Tibial artery (tissue), 4 donors: Measurements from ENCODE around the gene IDH3B.
A peak's percentile ranks its signal among the peaks of the same experiment; 100 is the strongest.

ENCODE experiments used
- DNase-seq, 2 donors: peaks; one replicate each; pipeline ENCODE4 v3.0.0-alpha.2; 2019
- H3K27ac ChIP-seq, 2 donors: fragments of 200-600 bp; sonication (generic) in 1 of 2; 1 replicate in 1 of 2; 2 replicates in 1 of 2; pipeline ENCODE4 v1.5.1; 2018 to 2019; ENCODE audit warnings: mild to moderate bottlenecking in 1 of 2
- H3K27me3 ChIP-seq, 2 donors: fragments of 200-600 bp; sonication (generic) in 1 of 2; one replicate each; pipeline versions ENCODE4 v1.5.1 to v1.6.0; 2016 to 2019
- H3K36me3 ChIP-seq, 3 donors: fragments of 200-600 bp; sonication (generic) in 2 of 3; one replicate each; pipeline ENCODE4 v1.5.1; 2016 to 2019; ENCODE audit warnings: mild to moderate bottlenecking in 2 of 3
- H3K4me1 ChIP-seq, 4 donors: fragments of 200-600 bp; sonication (generic) in 2 of 4; 1 replicate in 3 of 4; 2 replicates in 1 of 4; pipeline ENCODE4 v1.5.1; 2016 to 2019
- H3K4me3 ChIP-seq, 2 donors: fragments of 200-600 bp; sonication (generic) in 1 of 2; 1 replicate in 1 of 2; 2 replicates in 1 of 2; pipeline ENCODE4 v1.5.1; 2018 to 2019; ENCODE audit warnings: mild to moderate bottlenecking in 2 of 2
- H3K9me3 ChIP-seq, 3 donors: fragments of 200-600 bp; sonication (generic) in 1 of 3; one replicate each; pipeline ENCODE4 v1.5.1; 2016 to 2019
- CTCF ChIP-seq, 2 experiments: fragments of 200-600 bp in 1 of 2; fragments of 450-650 bp in 1 of 2; IDR thresholded peaks; one replicate each; pipeline ENCODE4 v1.5.1; 2017 to 2019; ENCODE audit warnings: antibody characterized with exemption in 2 of 2, mild to moderate bottlenecking in 1 of 2, moderate library complexity in 1 of 2
- intact Hi-C: fragments of 100-400 bp; cut with DNase I; formaldehyde crosslinking; loops from one replicate; pipeline ENCODE4 v1.15.0; 2023; ENCODE audit warnings: low total_unique reads

The IDH3B gene

GRCh38 chr20:2680046-2680445 is 16.0 kb upstream of the IDH3B start:
- Histone ChIP-seq H3K9me3 (no peaks in the 10 kb centered on the region), H3K36me3 (no peaks in the 10 kb centered on the region), H3K4me1 (no peaks in the 10 kb centered on the region), H3K4me3 (no peak overlapping the region), H3K27ac (no peak overlapping the region), H3K27me3 (no peaks in the 10 kb centered on the region)
- DNase-seq: no peak
- TF ChIP-seq CTCF (IDR thresholded peaks at IDR 0.05): no peak
- intact Hi-C loops: no loop called here

GRCh38 chr20:2673453-2673852 is 9.4 kb upstream of the IDH3B start:
- Histone ChIP-seq H3K4me1 (no peaks in the 10 kb centered on the region), H3K4me3 (no peak overlapping the region), H3K27ac (no peak overlapping the region), H3K36me3 (no peaks in the 10 kb centered on the region), H3K9me3 (no peaks in the 10 kb centered on the region), H3K27me3 (no peaks in the 10 kb centered on the region)
- intact Hi-C loops: no loop called here
- no peak for TF ChIP-seq CTCF (IDR thresholded peaks at IDR 0.05)
- peak in 1 of 2 donors; percentile 5 for DNase-seq

- no peaks in the 10 kb centered on the region for H3K36me3 ChIP-seq
- no peaks in the 10 kb centered on the region for H3K4me1 ChIP-seq
- intact Hi-C loops: no loop called here
- H3K4me3 ChIP-seq: no peak overlapping the region
- no peak overlapping the region for H3K27ac ChIP-seq
- TF ChIP-seq CTCF (IDR thresholded peaks at IDR 0.05): no peak
- H3K9me3 ChIP-seq: no peaks in the 10 kb centered on the region
- DNase-seq: peak in 1 of 2 donors; percentile 19
- no peaks in the 10 kb centered on the region for H3K27me3 ChIP-seq
These were observed 8.4 kb upstream of the IDH3B start for GRCh38 chr20:2672446-2672845.

- TF ChIP-seq CTCF (IDR thresholded peaks at IDR 0.05): no peak
- H3K27ac ChIP-seq: no peak overlapping the region
- peak in 1 of 2 donors; percentile 24 for DNase-seq
These were observed 8.0 kb upstream of the IDH3B start for GRCh38 chr20:2671977-2672376.

GRCh38 chr20:2663364-2663886 is 591 bp downstream of the IDH3B start:
- Histone ChIP-seq H3K36me3 (peaks cover 28 to 46% (median 37%) of the 10 kb centered on the region in 3 donors), H3K4me1 (peaks cover 0 to 17% (median 10%) of the 10 kb centered on the region in 4 donors), H3K9me3 (no peaks in the 10 kb centered on the region), H3K27me3 (no peaks in the 10 kb centered on the region), H3K27ac (peak overlapping the region; percentile 82 to 91), H3K4me3 (peak overlapping the region; percentile 69 to 94)
- intact Hi-C loops: no loop called here
- no peak for DNase-seq
- TF ChIP-seq CTCF (IDR thresholded peaks at IDR 0.05): no peak

More at GRCh38 chr20:2671977-2672376, 8.0 kb upstream of the IDH3B start:
- no peaks in the 10 kb centered on the region for H3K27me3 ChIP-seq
- no peaks in the 10 kb centered on the region for H3K4me1 ChIP-seq
- no peak overlapping the region for H3K4me3 ChIP-seq
- no peaks in the 10 kb centered on the region for H3K36me3 ChIP-seq
- no peaks in the 10 kb centered on the region for H3K9me3 ChIP-seq
- intact Hi-C loops: no loop called here

- Histone ChIP-seq H3K4me3 (no peak overlapping the region), H3K27me3 (no peaks in the 10 kb centered on the region), H3K4me1 (peaks cover 0 to 13% (median 10%) of the 10 kb centered on the region in 4 donors), H3K9me3 (no peaks in the 10 kb centered on the region), H3K36me3 (peaks cover 63 to 85% (median 76%) of the 10 kb centered on the region in 3 donors), H3K27ac (no peak overlapping the region)
- peak in 1 of 2 donors; percentile 49 for DNase-seq
- intact Hi-C loops: loop anchor here (10.0 kb wide), 2 partner anchors 135 to 185 kb away; partner anchors contain the start of gene SNRPB
- no peak for TF ChIP-seq CTCF (IDR thresholded peaks at IDR 0.05)
These were observed 4.5 kb downstream of the IDH3B start for GRCh38 chr20:2659547-2659946.
